NB4 (cell line): Measurements from ENCODE around the gene CACNA2D2.

Experiments
- CTCF ChIP-seq: IDR thresholded peaks from one replicate; pipeline ENCODE4 v1.5.1; 2012; ENCODE audit warnings: low read depth, low read length
- MAX ChIP-seq: IDR thresholded peaks from 2 replicates; pipeline ENCODE4 v1.6.1; 2011; ENCODE audit warnings: low read depth, low read length
- MYC ChIP-seq: IDR thresholded peaks from 2 replicates; pipeline ENCODE4 v1.6.1; 2011; ENCODE audit warnings: low read depth, low read length
- POLR2A ChIP-seq: IDR thresholded peaks from 2 replicates; pipeline ENCODE4 v1.6.1; 2011; ENCODE audit warnings: mild to moderate bottlenecking; ENCODE audit not compliant: insufficient read length; ENCODE audit errors: extremely low read depth

GRCh38 chr3:50358911-50359759, 144.3 kb downstream of the CACNA2D2 start, which contains the start of gene TMEM115:
- TF ChIP-seq POLR2A, result peak; percentile 50
- TF ChIP-seq CTCF, result no peak
- peak; percentile 57 for TF ChIP-seq MYC
- no peak; the same call in none of the 2 replicates for TF ChIP-seq MAX
